Smooth muscle cell (in vitro differentiated cells): ENCODE data around the gene MKNK1. TPM values are rescaled to one million over a fixed set of nuclear protein-coding genes. Genes with fewer than 3 reads are reported as not detected.

Experiments
- DNase-seq: peaks from one replicate; lab custom pipeline; 2025; ENCODE audit not compliant: unreplicated experiment; lab: John Stamatoyannopoulos, UW
- H2AFZ ChIP-seq: fragments of 200-600 bp; sonication (generic); 2 replicates; pipeline ENCODE4 v1.6.0; 2016; ENCODE audit warnings: antibody characterized with exemption, low read depth, mild to moderate bottlenecking
- H3F3A ChIP-seq: fragments of 200-600 bp; sonication (generic); 2 replicates; pipeline ENCODE4 v1.6.0; 2017; ENCODE audit warnings: antibody characterized with exemption, low read depth
- H3K27ac ChIP-seq: fragments of 200-600 bp; sonication (generic); 2 replicates; pipeline ENCODE4 v1.5.1; 2016; ENCODE audit warnings: low read depth, mild to moderate bottlenecking
- H3K27me3 ChIP-seq: fragments of 200-600 bp; sonication (generic); 2 replicates; pipeline ENCODE4 v1.6.1; 2016; ENCODE audit warnings: low read depth, mild to moderate bottlenecking
- H3K36me3 ChIP-seq: fragments of 200-600 bp; sonication (generic); 2 replicates; pipeline ENCODE4 v1.5.1; 2016; ENCODE audit warnings: low read depth
- H3K4me1 ChIP-seq: fragments of 200-600 bp; sonication (generic); 2 replicates; pipeline ENCODE4 v1.5.1; 2016; ENCODE audit warnings: low read depth
- H3K4me2 ChIP-seq: fragments of 200-600 bp; sonication (generic); 2 replicates; pipeline ENCODE4 v1.6.0; 2016; ENCODE audit warnings: mild to moderate bottlenecking
- H3K4me3 ChIP-seq: fragments of 200-600 bp; sonication (generic); 2 replicates; pipeline ENCODE4 v1.5.1; 2016; ENCODE audit warnings: mild to moderate bottlenecking
- H3K79me2 ChIP-seq: fragments of 200-600 bp; sonication (generic); 2 replicates; pipeline ENCODE4 v1.6.0; 2016; ENCODE audit warnings: low read depth, mild to moderate bottlenecking
- H3K9ac ChIP-seq: fragments of 200-600 bp; sonication (generic); 2 replicates; pipeline ENCODE4 v1.6.0; 2016; ENCODE audit warnings: low read depth
- H3K9me3 ChIP-seq: fragments of 200-600 bp; sonication (generic); replicated peaks from 2 replicates; pipeline ENCODE4 v1.5.1; 2016; ENCODE audit warnings: low read depth
- H4K20me1 ChIP-seq: fragments of 200-600 bp; sonication (generic); 2 replicates; pipeline ENCODE4 v1.6.0; 2016; ENCODE audit warnings: low read depth
- WGBS: methylation state at CpG from one replicate; pipeline ENCODE4 v1.1.7; 2016; ENCODE audit warnings: low lambda C conversion rate; 5-methylcytosine and 5-hydroxymethylcytosine counted together
- polyA plus RNA-seq: library from polyadenylated mRNA; unstranded; fragments of >200 nt; fragmentation: Nextera tagmentation; extraction: Ambion mirVana; gene quantifications from 2 replicates; pipeline ENCODE4 v1.2.1, GENCODE V29; 2016
- total RNA-seq: library from RNA; depleted of rRNA; stranded (reverse); fragments of >200 nt; gene quantifications from 2 replicates; pipeline ENCODE4 v1.2.3, GENCODE V29; 2014
- TF ChIP-seq, protein P1 (sequence below): fragments of 200-600 bp; sonication (generic); IDR thresholded peaks from 2 replicates; pipeline ENCODE4 v1.5.1; 2017; ENCODE audit warnings: borderline replicate concordance, mild to moderate bottlenecking, antibody characterized with exemption; ENCODE audit not compliant: insufficient read depth, poor library complexity, severe bottlenecking

The MKNK1 gene
- total and polyA plus RNA-seq, 2 experiments from 2014 or later, result 11.7 to 18.7 TPM

DNA sequence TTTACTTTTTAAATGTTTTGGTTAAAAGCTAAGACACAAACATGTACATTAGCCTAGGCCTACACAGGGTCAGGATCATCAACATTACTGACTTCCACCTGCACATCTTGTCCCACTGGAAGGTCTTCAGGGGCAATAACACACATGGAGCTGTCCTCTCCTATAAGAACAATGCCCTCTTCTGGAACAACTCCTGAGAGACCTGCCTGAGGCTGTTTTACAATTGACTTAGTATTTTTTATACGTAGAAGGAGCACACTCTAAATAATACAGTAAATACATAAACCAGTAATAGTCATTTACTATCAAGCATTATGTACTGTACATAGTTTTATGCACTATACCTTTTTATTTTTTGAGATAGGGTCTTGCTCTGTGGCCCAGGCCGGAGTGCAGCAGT, 26.7 kb upstream of the MKNK1 start:
- no peak overlapping the region for H2AFZ ChIP-seq

DNA sequence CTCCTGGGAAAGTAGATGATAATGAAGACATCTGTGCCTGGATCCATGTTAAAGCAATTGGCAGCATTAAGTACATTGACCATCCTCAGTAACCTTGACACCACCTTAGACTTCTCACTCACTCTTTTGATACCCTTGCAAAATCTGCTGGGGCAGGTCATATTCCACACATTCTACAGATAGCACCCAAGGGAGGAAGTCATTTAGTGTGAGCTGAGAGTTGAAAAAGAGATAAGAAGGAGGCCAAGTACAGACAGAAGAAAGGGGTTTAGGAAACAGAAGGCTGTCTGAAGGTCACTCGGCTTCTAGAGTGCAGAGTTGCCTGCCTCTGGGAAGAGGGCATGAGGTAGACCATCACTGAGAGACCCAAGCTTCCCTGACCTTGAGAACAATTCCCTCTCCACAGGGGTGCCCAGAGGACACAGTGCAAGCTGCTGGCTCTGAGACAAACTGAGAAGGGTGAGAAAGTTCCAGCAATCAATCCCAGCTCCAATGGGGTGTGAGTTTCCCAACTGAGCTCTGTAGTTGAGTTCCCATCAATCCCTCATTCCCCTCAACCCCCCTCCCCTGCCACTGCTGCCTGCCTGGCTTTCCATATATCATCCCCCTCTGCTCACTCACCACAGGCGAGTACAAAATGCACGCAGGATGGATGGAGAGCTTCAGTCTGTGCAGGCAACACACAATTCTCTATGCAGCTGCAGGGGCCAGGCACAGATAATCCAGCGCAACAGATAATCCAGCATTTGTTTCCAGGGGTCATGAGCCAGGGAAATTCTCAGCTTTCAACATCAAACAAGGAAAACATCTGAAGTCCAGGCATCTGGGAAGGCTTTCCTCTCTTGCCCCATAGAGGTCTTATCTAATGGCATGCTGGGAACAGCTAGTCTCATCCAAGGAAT, 19.9 kb upstream of the MKNK1 start:
- peak overlapping the region; percentile 9 for H3K4me2 ChIP-seq
- H4K20me1 ChIP-seq, result no peaks in the 10 kb centered on the region
- H3K79me2 ChIP-seq, result no peaks in the 10 kb centered on the region
- peaks cover 6% of the 10 kb centered on the region for H3F3A ChIP-seq
- no peak overlapping the region for H3K4me3 ChIP-seq
- H3K27me3 ChIP-seq, result no peaks in the 10 kb centered on the region
- TF ChIP-seq, protein P1, sequence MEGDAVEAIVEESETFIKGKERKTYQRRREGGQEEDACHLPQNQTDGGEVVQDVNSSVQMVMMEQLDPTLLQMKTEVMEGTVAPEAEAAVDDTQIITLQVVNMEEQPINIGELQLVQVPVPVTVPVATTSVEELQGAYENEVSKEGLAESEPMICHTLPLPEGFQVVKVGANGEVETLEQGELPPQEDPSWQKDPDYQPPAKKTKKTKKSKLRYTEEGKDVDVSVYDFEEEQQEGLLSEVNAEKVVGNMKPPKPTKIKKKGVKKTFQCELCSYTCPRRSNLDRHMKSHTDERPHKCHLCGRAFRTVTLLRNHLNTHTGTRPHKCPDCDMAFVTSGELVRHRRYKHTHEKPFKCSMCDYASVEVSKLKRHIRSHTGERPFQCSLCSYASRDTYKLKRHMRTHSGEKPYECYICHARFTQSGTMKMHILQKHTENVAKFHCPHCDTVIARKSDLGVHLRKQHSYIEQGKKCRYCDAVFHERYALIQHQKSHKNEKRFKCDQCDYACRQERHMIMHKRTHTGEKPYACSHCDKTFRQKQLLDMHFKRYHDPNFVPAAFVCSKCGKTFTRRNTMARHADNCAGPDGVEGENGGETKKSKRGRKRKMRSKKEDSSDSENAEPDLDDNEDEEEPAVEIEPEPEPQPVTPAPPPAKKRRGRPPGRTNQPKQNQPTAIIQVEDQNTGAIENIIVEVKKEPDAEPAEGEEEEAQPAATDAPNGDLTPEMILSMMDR, result no peak
- H3K9ac ChIP-seq, result no peak overlapping the region
- peaks cover 4% of the 10 kb centered on the region for H3K4me1 ChIP-seq
- no peak overlapping the region for H2AFZ ChIP-seq
- no peak for DNase-seq
- H3K9me3 ChIP-seq, result no peaks in the 10 kb centered on the region
- 24% methylated on average over 4 of the region's 4 CpGs for WGBS
- H3K36me3 ChIP-seq, result no peaks in the 10 kb centered on the region
- no peak overlapping the region for H3K27ac ChIP-seq

More for the DNA sequence above, 26.7 kb upstream of the MKNK1 start:
- no peaks in the 10 kb centered on the region for H3K79me2 ChIP-seq
- no peak for DNase-seq
- no peaks in the 10 kb centered on the region for H3K27me3 ChIP-seq
- no peaks in the 10 kb centered on the region for H3K4me1 ChIP-seq
- WGBS, result 93% methylated on average over 2 of the region's 2 CpGs
- TF ChIP-seq, protein P1, result no peak
- H3K9me3 ChIP-seq, result no peaks in the 10 kb centered on the region
- H3K4me3 ChIP-seq, result no peak overlapping the region
- no peak overlapping the region for H3K27ac ChIP-seq
- H3K4me2 ChIP-seq, result no peak overlapping the region
- H3K9ac ChIP-seq, result no peak overlapping the region
- H4K20me1 ChIP-seq, result no peaks in the 10 kb centered on the region
- no peaks in the 10 kb centered on the region for H3F3A ChIP-seq
- no peaks in the 10 kb centered on the region for H3K36me3 ChIP-seq

DNA sequence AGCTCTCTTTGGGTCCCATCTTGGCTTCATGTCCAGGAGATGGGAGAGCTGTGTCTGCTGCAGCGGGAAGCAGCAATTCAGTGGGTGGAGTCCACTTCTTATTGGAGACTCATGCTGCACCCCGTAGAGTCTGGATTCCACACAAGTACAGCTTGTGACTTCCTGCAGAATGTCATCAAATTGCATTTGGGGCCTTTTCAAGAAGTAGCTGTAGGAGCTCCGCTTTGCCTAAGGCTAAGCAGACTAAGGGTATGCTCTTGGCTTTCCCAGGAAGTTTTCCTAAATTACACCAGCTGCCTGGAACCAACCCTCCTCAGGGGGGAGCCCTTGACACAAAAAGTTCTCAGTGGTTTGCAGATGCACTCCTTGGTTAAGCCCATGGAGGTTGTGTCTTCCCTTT, 18.3 kb upstream of the MKNK1 start:
- Histone ChIP-seq H3K4me2 (no peak overlapping the region), H3K9me3 (no peaks in the 10 kb centered on the region), H4K20me1 (no peaks in the 10 kb centered on the region), H3K9ac (no peak overlapping the region), H3K4me1 (peaks cover 4% of the 10 kb centered on the region), H2AFZ (no peak overlapping the region), H3K27me3 (no peaks in the 10 kb centered on the region), H3K36me3 (no peaks in the 10 kb centered on the region), H3F3A (peaks cover 6% of the 10 kb centered on the region), H3K4me3 (no peak overlapping the region), H3K27ac (peak overlapping the region; percentile 17), H3K79me2 (no peaks in the 10 kb centered on the region)
- no peak for DNase-seq
- TF ChIP-seq, protein P1, result no peak
- 62% methylated on average over 3 of the region's 3 CpGs for WGBS

DNA sequence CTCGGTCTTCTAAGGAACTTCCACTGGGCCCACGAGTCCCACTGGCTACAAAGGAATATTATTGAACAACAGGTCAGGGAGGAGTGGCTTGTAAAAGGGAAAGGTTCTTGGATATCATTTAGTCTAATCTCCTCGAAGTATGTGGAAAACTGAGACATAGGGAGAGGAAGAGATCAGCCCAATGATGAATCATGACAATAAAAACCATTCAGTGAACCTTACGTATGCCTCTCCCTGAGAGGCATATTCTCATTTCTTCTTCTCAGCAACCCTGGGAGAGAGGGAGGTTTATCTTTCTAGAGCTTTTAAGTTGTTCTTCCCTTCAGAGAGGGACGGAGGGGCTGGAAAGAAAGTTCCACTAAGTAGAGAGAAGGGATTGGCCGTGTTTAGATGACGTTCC, 17.9 kb upstream of the MKNK1 start:
- Histone ChIP-seq H3K27ac (peak overlapping the region; percentile 17), H3K4me1 (peaks cover 4% of the 10 kb centered on the region), H3K9ac (no peak overlapping the region), H3K9me3 (no peaks in the 10 kb centered on the region), H3F3A (peaks cover 6% of the 10 kb centered on the region), H2AFZ (no peak overlapping the region), H4K20me1 (no peaks in the 10 kb centered on the region), H3K4me3 (no peak overlapping the region), H3K36me3 (no peaks in the 10 kb centered on the region), H3K79me2 (no peaks in the 10 kb centered on the region), H3K27me3 (no peaks in the 10 kb centered on the region), H3K4me2 (no peak overlapping the region)
- DNase-seq, result no peak
- 57% methylated on average over 7 of the region's 7 CpGs for WGBS
- TF ChIP-seq, protein P1, result no peak
